ENCODE data around the gene HS3ST4. TPM values are rescaled to one million over a fixed set of nuclear protein-coding genes. Genes with fewer than 3 reads are reported as not detected.

The HS3ST4 gene
- total RNA-seq, 4 donors from 2014 or later: 0.20 TPM; not detected in 3

- Histone ChIP-seq H3K4me3 (no peak overlapping the region), H3K4me1 (no peaks in the 10 kb centered on the region), H3K27me3 (no peaks in the 10 kb centered on the region), H3K36me3 (no peaks in the 10 kb centered on the region), H3K27ac (no peak overlapping the region), H3K9me3 (no peaks in the 10 kb centered on the region)
- TF ChIP-seq POLR2A (IDR thresholded peaks at IDR 0.05): no peak
- no peak for TF ChIP-seq EP300 (IDR thresholded peaks at IDR 0.05)
- TF ChIP-seq CTCF (IDR thresholded peaks at IDR 0.05): no peak
- WGBS, 2 donors: 91% methylated on average over 1 of the region's 1 CpG
- DNase-seq (ENCODE audit: low spot score in 2 of 2): no peak
These were observed 96.9 kb downstream of the HS3ST4 start for GRCh38 chr16:25788637-25789036.

GRCh38 chr16:25796239-25796638 is 104.5 kb downstream of the HS3ST4 start:
- Histone ChIP-seq H3K4me3 (no peak overlapping the region), H3K4me1 (no peaks in the 10 kb centered on the region), H3K27ac (no peak overlapping the region), H3K36me3 (no peaks in the 10 kb centered on the region), H3K27me3 (no peaks in the 10 kb centered on the region), H3K9me3 (peaks cover 0 to 10% (median 0%) of the 10 kb centered on the region in 4 donors)
- DNase-seq (ENCODE audit: low spot score in 2 of 2): no peak
- 69 to 73% methylated on average over 4 of the region's 4 CpGs for WGBS, 2 donors
- TF ChIP-seq CTCF (IDR thresholded peaks at IDR 0.05): no peak
- no peak for TF ChIP-seq POLR2A (IDR thresholded peaks at IDR 0.05)
- TF ChIP-seq EP300 (IDR thresholded peaks at IDR 0.05): no peak

GRCh38 chr16:25798065-25798464 is 106.3 kb downstream of the HS3ST4 start:
- Histone ChIP-seq H3K27me3 (no peaks in the 10 kb centered on the region), H3K36me3 (no peaks in the 10 kb centered on the region), H3K4me1 (no peaks in the 10 kb centered on the region), H3K4me3 (no peak overlapping the region), H3K27ac (no peak overlapping the region), H3K9me3 (peaks cover 0 to 10% (median 0%) of the 10 kb centered on the region in 4 donors)
- no peak for DNase-seq (ENCODE audit: low spot score in 2 of 2)
- 97 to 100% methylated on average over 1 of the region's 1 CpG for WGBS, 2 donors
- TF ChIP-seq POLR2A (IDR thresholded peaks at IDR 0.05) (no peak), EP300 (IDR thresholded peaks at IDR 0.05) (no peak), CTCF (IDR thresholded peaks at IDR 0.05) (no peak)

GRCh38 chr16:25799816-25800215 is 108.1 kb downstream of the HS3ST4 start:
- WGBS, 2 donors: 91 to 97% methylated on average over 1 of the region's 1 CpG
- Histone ChIP-seq H3K4me1 (no peaks in the 10 kb centered on the region), H3K27ac (no peak overlapping the region), H3K36me3 (no peaks in the 10 kb centered on the region), H3K27me3 (no peaks in the 10 kb centered on the region), H3K9me3 (peaks cover 0 to 10% (median 0%) of the 10 kb centered on the region in 4 donors), H3K4me3 (no peak overlapping the region)
- no peak for DNase-seq (ENCODE audit: low spot score in 2 of 2)
- TF ChIP-seq EP300 (IDR thresholded peaks at IDR 0.05) (no peak), CTCF (IDR thresholded peaks at IDR 0.05) (no peak), POLR2A (IDR thresholded peaks at IDR 0.05) (no peak)

- Histone ChIP-seq H3K9me3 (no peaks in the 10 kb centered on the region), H3K4me1 (no peaks in the 10 kb centered on the region), H3K4me3 (no peak overlapping the region), H3K27ac (no peak overlapping the region), H3K27me3 (no peaks in the 10 kb centered on the region), H3K36me3 (no peaks in the 10 kb centered on the region)
- WGBS, 2 donors: 79 to 85% methylated on average over 5 of the region's 5 CpGs
- no peak for TF ChIP-seq POLR2A (IDR thresholded peaks at IDR 0.05)
- no peak for TF ChIP-seq CTCF (IDR thresholded peaks at IDR 0.05)
- TF ChIP-seq EP300 (IDR thresholded peaks at IDR 0.05): no peak
- DNase-seq (ENCODE audit: low spot score in 2 of 2): no peak
These were observed 120.5 kb downstream of the HS3ST4 start for GRCh38 chr16:25812215-25812614.

All from tibial nerve (tissue), 4 donors.